Inferior parietal cortex (tissue), 1 donor: Measurements from ENCODE around the gene FOXO3.
"Not testable (repeated sequence)": the region's sequence is repeated elsewhere in the genome, so short reads cannot be mapped to it uniquely, and the experiment has no call there.

Experiments
- DNase-seq: peaks from one replicate; pipeline ENCODE4 v3.0.0-alpha.2; 2016; ENCODE audit errors: extremely low spot score

FOXO3 gene

GRCh38 chr6:108682383-108683119 lies 121.8 kb downstream of the FOXO3 start:
- DNase-seq = not testable (repeated sequence)

- not testable (repeated sequence) for DNase-seq
Measured at GRCh38 chr6:108683976-108684375, 123.3 kb downstream of the FOXO3 start.

GRCh38 chr6:108684771-108685329 lies 124.1 kb downstream of the FOXO3 start:
- DNase-seq = no peak

- no peak for DNase-seq
Measured at GRCh38 chr6:108685970-108686369, 125.3 kb downstream of the FOXO3 start.

GRCh38 chr6:108686896-108687295 lies 126.2 kb downstream of the FOXO3 start:
- no peak for DNase-seq

- DNase-seq = no peak
Measured at GRCh38 chr6:108687921-108688320, 127.2 kb downstream of the FOXO3 start.

- no peak for DNase-seq
Measured at GRCh38 chr6:108689272-108690161, 128.8 kb downstream of the FOXO3 start.

- no peak for DNase-seq
Measured at GRCh38 chr6:108690326-108691049, 129.8 kb downstream of the FOXO3 start.

- no peak for DNase-seq
Measured at GRCh38 chr6:108693430-108694154, 132.9 kb downstream of the FOXO3 start.

GRCh38 chr6:108694816-108695215 lies 134.1 kb downstream of the FOXO3 start:
- no peak for DNase-seq

- DNase-seq = no peak
Measured at GRCh38 chr6:108697561-108698161, 136.9 kb downstream of the FOXO3 start.

GRCh38 chr6:108698593-108699289 lies 138.0 kb downstream of the FOXO3 start:
- DNase-seq = no peak

GRCh38 chr6:108699290-108700041 lies 138.7 kb downstream of the FOXO3 start:
- DNase-seq = no peak

- no peak for DNase-seq
Measured at GRCh38 chr6:108702106-108702851, 141.6 kb downstream of the FOXO3 start.

GRCh38 chr6:108706649-108707048 lies 145.9 kb downstream of the FOXO3 start:
- DNase-seq = no peak

GRCh38 chr6:108707328-108707976 lies 146.7 kb downstream of the FOXO3 start:
- DNase-seq = no peak

- DNase-seq = no peak
Measured at GRCh38 chr6:108710030-108710429, 149.3 kb downstream of the FOXO3 start.

GRCh38 chr6:108710551-108710950 lies 149.8 kb downstream of the FOXO3 start:
- DNase-seq = no peak
